Left lung (tissue), 10 donors: ENCODE measurements around the gene CAMK2D. TPM values are rescaled to one million over a fixed set of nuclear protein-coding genes. Genes with fewer than 3 reads are reported as not detected.

Experiments
- ATAC-seq: fragments of 200-7000 bp; cut with Tn5 transposase; one replicate; pipeline ENCODE4 v1.9.1; 2020; ENCODE audit warnings: moderate library complexity
- DNase-seq, 4 donors: peaks; one replicate each; pipeline ENCODE4 v3.0.0-alpha.2; 2013 to 2020
- H3K27ac ChIP-seq, 2 donors: fragments of 200-600 bp; sonication (generic) in 1 of 2; one replicate each; pipeline versions ENCODE4 v1.5.0 to v1.8.0; 2020 to 2021
- H3K27me3 ChIP-seq, 2 donors: fragments of 200-600 bp; sonication (generic) in 1 of 2; one replicate each; pipeline versions ENCODE4 v1.5.0 to v1.8.0; 2020 to 2021
- H3K36me3 ChIP-seq, 2 donors: fragments of 200-600 bp; sonication (generic) in 1 of 2; one replicate each; pipeline versions ENCODE4 v1.5.0 to v1.8.0; 2020 to 2021
- H3K4me1 ChIP-seq, 2 donors: fragments of 200-600 bp; one replicate each; pipeline ENCODE4 v1.8.0; 2021
- H3K4me3 ChIP-seq, 2 donors: fragments of 200-600 bp; sonication (generic) in 1 of 2; one replicate each; pipeline versions ENCODE4 v1.5.0 to v1.8.0; 2020 to 2021; ENCODE audit warnings: mild to moderate bottlenecking in 1 of 2
- H3K9me3 ChIP-seq, 2 donors: fragments of 200-600 bp; sonication (generic) in 1 of 2; one replicate each; pipeline versions ENCODE4 v1.5.0 to v1.8.0; 2020 to 2021
- CTCF ChIP-seq, 2 donors: fragments of 200-600 bp; sonication (generic) in 1 of 2; IDR thresholded peaks; one replicate each; pipeline versions ENCODE4 v1.5.0 to v1.8.0; 2021; ENCODE audit warnings: antibody characterized with exemption in 2 of 2
- intact Hi-C, 2 donors: fragments of 100-400 bp; cut with DNase I; formaldehyde crosslinking; loops; one replicate each; pipeline versions ENCODE4 v1.11.2 to v1.14.2; 2022
- polyA plus RNA-seq, 6 donors: library from polyadenylated mRNA; unstranded; fragments of 120-200 nt; gene quantifications; one replicate each; pipeline ENCODE4 v1.2.1, GENCODE V29; 2013; ENCODE audit not compliant: insufficient read length in 6 of 6
- total RNA-seq, 2 donors: library from RNA; stranded (reverse); fragmentation: NEBNext Ultra II Directional; extraction: Animal tissue kit (Norgen Biotek cat#: 25700); gene quantifications; one replicate each; pipeline ENCODE4 v1.2.1, GENCODE V29; 2021
- donor health status: DM: no; HTN: yes; CAD: no.
- donor health status: DM: no; HTN: no; CAD: no.

Gene CAMK2D
- total and polyA plus RNA-seq, 8 donors: 50.3 to 93.2 (median 68.4) TPM

DNA sequence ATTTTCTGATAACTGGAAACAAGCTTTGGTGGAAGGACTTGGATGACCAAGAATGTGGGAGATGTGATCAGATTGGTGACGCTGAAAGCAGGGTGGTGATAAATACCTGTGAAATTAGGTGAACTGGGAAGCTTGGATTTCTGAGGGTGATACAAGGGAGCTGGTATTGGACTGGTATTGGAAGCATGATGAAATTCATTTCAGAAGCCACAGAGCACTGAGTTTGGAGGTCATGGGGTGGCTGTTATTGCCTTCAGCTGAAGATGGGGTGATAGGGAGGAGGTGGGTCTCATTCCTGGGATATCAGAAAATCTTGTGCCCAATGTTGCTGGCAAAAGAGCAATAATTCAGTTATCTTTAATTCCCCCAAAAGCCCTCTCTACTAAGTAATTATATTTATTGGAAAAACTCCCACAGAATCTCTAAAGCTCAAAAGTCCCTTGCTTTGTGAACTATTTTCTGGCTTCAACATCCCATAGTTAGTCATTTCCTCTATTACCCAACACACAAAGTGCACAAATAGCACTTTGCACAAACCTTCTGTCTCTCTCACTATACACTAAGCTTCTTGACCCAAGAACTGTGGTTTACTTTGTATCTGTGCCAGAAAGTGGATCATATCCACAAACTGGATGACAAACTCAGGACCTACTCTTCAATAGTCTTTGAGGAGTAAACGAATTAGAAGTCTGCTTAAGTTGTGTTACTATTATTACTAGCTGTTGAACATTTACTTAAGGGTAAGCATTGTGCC lies 23.1 kb upstream of the CAMK2D start:
- Histone ChIP-seq H3K27me3 (no peaks in the 10 kb centered on the region), H3K4me3 (no peak overlapping the region), H3K9me3 (no peaks in the 10 kb centered on the region), H3K4me1 (peaks cover 10 to 17% of the 10 kb centered on the region in 2 donors), H3K36me3 (no peaks in the 10 kb centered on the region), H3K27ac (peak overlapping the region; percentile 37 to 57)
- peak in 2 of 4 donors; percentile 9 to 45 for DNase-seq
- TF ChIP-seq CTCF (IDR thresholded peaks at IDR 0.05): no peak
- peak; percentile 88 for ATAC-seq
- intact Hi-C loops: no loop called here

DNA sequence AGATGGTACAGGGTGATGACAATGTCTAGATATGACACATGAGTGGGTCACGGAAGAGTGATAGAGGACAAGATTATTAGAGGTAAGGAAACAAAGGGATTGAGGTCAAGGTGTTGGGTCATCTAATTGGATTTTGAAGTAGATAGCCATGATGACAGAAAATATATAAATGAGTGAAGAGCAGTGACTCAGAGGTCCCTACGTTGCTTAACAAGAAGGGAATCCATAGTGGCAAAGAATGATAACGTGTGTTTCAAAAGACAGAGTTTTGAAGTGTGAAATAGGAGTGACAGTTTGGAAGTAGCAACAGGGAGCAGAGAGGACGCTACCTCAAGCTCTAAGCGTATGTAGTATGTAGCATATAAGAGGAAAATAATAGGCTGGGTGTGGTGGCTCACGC lies 22.2 kb upstream of the CAMK2D start:
- DNase-seq (no peak), ATAC-seq (no peak)
- no peaks in the 10 kb centered on the region for H3K36me3 ChIP-seq
- peaks cover 10 to 12% of the 10 kb centered on the region in 2 donors for H3K4me1 ChIP-seq
- no peak for TF ChIP-seq CTCF (IDR thresholded peaks at IDR 0.05)
- H3K4me3 ChIP-seq: no peak overlapping the region
- no peaks in the 10 kb centered on the region for H3K27me3 ChIP-seq
- H3K27ac ChIP-seq: no peak overlapping the region
- H3K9me3 ChIP-seq: no peaks in the 10 kb centered on the region
- intact Hi-C loops: no loop called here

DNA sequence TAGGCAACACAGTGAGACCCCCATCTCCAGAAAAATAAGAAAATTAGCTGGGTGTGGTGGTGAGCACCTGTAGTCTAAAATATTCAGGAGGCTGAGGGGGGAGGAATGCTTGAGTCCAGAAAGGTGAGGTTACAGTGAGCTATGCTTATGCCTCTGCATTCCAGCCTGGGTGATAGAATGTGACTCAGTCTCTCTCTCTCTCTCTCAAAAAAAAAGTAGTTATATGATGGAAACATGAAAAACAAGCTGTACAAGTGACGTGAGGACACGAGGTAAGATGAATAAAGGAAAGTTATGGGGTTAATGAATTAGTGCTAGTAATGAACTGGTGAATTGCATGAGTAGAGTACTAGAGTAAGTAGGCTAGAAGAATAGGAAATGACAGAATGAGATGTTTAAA lies 21.8 kb upstream of the CAMK2D start:
- no peak overlapping the region for H3K4me3 ChIP-seq
- DNase-seq: no peak
- H3K9me3 ChIP-seq: no peaks in the 10 kb centered on the region
- no peak overlapping the region for H3K27ac ChIP-seq
- ATAC-seq: no peak
- TF ChIP-seq CTCF (IDR thresholded peaks at IDR 0.05): no peak
- intact Hi-C loops: no loop called here
- H3K27me3 ChIP-seq: no peaks in the 10 kb centered on the region
- H3K36me3 ChIP-seq: no peaks in the 10 kb centered on the region
- H3K4me1 ChIP-seq: peaks cover 10 to 12% of the 10 kb centered on the region in 2 donors

DNA sequence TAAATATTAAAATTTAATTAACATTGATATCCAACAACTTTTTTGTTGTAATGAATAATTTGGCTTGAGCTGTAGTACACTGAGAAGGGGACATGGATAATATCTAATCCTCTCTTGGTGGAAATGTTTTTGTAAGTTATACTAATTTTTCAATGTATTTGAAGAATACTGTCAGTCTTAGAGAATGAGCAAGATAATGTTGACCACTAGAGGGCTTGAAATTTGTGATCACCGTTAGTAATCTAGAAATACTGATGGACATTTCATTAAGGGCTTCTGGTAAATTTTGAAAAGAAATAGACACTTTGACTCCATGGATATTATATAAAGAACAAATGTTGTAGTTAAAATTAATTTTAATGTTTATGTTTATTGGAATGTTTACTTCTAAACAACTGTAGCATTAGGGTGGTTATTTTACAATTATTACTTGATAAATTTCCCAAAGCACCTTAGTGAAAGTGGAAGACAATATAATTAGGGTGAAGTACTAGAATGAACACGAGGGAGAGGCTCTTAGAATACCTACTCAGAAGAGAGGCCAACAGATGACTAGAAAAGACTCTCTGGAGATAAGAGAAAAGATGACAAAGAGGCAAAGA lies 20.0 kb upstream of the CAMK2D start:
- H3K27ac ChIP-seq: no peak overlapping the region
- peak; percentile 46 for ATAC-seq
- peak; percentile 51 to 70 for TF ChIP-seq CTCF (IDR thresholded peaks at IDR 0.05)
- peaks cover 10 to 12% of the 10 kb centered on the region in 2 donors for H3K4me1 ChIP-seq
- no peaks in the 10 kb centered on the region for H3K36me3 ChIP-seq
- no peak overlapping the region for H3K4me3 ChIP-seq
- no peaks in the 10 kb centered on the region for H3K27me3 ChIP-seq
- intact Hi-C loops: no loop called here
- DNase-seq: peak in 1 of 4 donors; percentile 21
- no peaks in the 10 kb centered on the region for H3K9me3 ChIP-seq

- Histone ChIP-seq H3K27ac (no peak overlapping the region), H3K4me1 (no peaks in the 10 kb centered on the region), H3K27me3 (no peaks in the 10 kb centered on the region), H3K9me3 (peaks cover 0 to 3% of the 10 kb centered on the region in 2 donors), H3K4me3 (no peak overlapping the region), H3K36me3 (no peaks in the 10 kb centered on the region)
- DNase-seq (no peak), ATAC-seq (no peak)
- intact Hi-C loops: no loop called here
- TF ChIP-seq CTCF (IDR thresholded peaks at IDR 0.05): no peak
Measured at GRCh38 chr4:113776679-113777078, 15.1 kb upstream of the CAMK2D start.
